Colonic mucosa (tissue), 4 donors: ENCODE results near the gene SPINK4. TPM values are rescaled to one million over a fixed set of nuclear protein-coding genes. Genes with fewer than 3 reads are reported as not detected.
A peak's percentile ranks its signal among the peaks of the same experiment; 100 is the strongest.

ENCODE experiments used
- DNase-seq: peaks from one replicate; pipeline ENCODE4 v3.0.0-alpha.2; 2020
- H3K27ac ChIP-seq: fragments of 200-600 bp; one replicate; pipeline ENCODE4 v1.8.0; 2021
- H3K27me3 ChIP-seq: fragments of 200-600 bp; one replicate; pipeline ENCODE4 v1.8.0; 2021
- H3K36me3 ChIP-seq: fragments of 200-600 bp; one replicate; pipeline ENCODE4 v1.8.0; 2021
- H3K4me1 ChIP-seq: fragments of 200-600 bp; one replicate; pipeline ENCODE4 v1.8.0; 2021; ENCODE audit warnings: mild to moderate bottlenecking
- H3K4me3 ChIP-seq: fragments of 200-600 bp; one replicate; pipeline ENCODE4 v1.8.0; 2021
- H3K9ac ChIP-seq, 2 donors: one replicate each; pipeline ENCODE4 v1.7.0; 2013; ENCODE audit warnings: control low read depth in 2 of 2, low read depth in 2 of 2, low read length in 2 of 2
- H3K9me3 ChIP-seq: fragments of 200-600 bp; one replicate; pipeline ENCODE4 v1.8.0; 2021
- intact Hi-C: fragments of 100-400 bp; cut with DNase I; formaldehyde crosslinking; loops from one replicate; pipeline ENCODE4 v1.14.1; 2022
- total RNA-seq, 2 donors: library from RNA; stranded (reverse); fragmentation: NEBNext Ultra II Directional in 1 of 2; extraction: Animal tissue kit (Norgen Biotek cat#: 25700) in 1 of 2; gene quantifications; one replicate each; pipeline ENCODE4 v1.2.1, GENCODE V29; 2021
- TF ChIP-seq, protein P1 (sequence below): fragments of 200-600 bp; IDR thresholded peaks from one replicate; pipeline ENCODE4 v1.8.0; 2022; ENCODE audit warnings: antibody characterized with exemption, mild to moderate bottlenecking
- donor health status: healthy.
- donor health status: DM: no; HTN: no; CAD: no.
- donor health status: DM: no; HTN: no; CAD: no.

The SPINK4 gene
- total RNA-seq, 2 donors from 2014 or later = 212 to 214 TPM

DNA sequence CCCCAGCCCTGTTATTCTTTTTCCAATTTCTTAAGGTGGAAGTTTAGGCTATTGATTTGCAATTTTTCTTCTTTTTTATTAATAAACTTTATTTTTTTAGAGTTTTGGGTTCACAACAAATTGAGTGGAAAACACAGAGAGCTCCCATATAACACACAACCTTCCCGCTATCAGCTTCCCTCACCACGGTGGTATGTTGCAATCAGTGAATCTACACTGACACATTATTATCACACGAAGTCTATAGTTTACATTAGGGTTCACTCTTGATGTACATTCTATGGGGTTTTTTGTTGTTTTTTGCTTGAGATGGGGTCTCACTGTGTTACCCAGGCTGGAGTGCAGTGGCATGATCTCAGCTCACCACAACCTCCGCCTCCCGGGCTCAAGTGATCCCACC is 45.5 kb downstream of the SPINK4 start:
- no peak overlapping the region for H3K27ac ChIP-seq
- TF ChIP-seq, protein P1, sequence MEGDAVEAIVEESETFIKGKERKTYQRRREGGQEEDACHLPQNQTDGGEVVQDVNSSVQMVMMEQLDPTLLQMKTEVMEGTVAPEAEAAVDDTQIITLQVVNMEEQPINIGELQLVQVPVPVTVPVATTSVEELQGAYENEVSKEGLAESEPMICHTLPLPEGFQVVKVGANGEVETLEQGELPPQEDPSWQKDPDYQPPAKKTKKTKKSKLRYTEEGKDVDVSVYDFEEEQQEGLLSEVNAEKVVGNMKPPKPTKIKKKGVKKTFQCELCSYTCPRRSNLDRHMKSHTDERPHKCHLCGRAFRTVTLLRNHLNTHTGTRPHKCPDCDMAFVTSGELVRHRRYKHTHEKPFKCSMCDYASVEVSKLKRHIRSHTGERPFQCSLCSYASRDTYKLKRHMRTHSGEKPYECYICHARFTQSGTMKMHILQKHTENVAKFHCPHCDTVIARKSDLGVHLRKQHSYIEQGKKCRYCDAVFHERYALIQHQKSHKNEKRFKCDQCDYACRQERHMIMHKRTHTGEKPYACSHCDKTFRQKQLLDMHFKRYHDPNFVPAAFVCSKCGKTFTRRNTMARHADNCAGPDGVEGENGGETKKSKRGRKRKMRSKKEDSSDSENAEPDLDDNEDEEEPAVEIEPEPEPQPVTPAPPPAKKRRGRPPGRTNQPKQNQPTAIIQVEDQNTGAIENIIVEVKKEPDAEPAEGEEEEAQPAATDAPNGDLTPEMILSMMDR = no peak
- no peaks in the 10 kb centered on the region for H3K36me3 ChIP-seq
- intact Hi-C loops = loop anchor here (5.0 kb wide), 1 partner anchor 177 kb away; no protein-coding TSS in a partner anchor
- no peak overlapping the region for H3K9ac ChIP-seq
- H3K4me3 ChIP-seq = no peak overlapping the region
- no peaks in the 10 kb centered on the region for H3K4me1 ChIP-seq
- DNase-seq = no peak
- no peaks in the 10 kb centered on the region for H3K9me3 ChIP-seq
- no peaks in the 10 kb centered on the region for H3K27me3 ChIP-seq

GRCh38 chr9:33287087-33287490 is 47.1 kb downstream of the SPINK4 start:
- intact Hi-C loops = loop anchor here (5.0 kb wide), 1 partner anchor 175 kb away; no protein-coding TSS in a partner anchor
- TF ChIP-seq, protein P1 = peak; percentile 65
- Histone ChIP-seq H3K9me3 (no peaks in the 10 kb centered on the region), H3K4me1 (peaks cover 5% of the 10 kb centered on the region), H3K9ac (no peak overlapping the region), H3K36me3 (no peaks in the 10 kb centered on the region), H3K27me3 (no peaks in the 10 kb centered on the region), H3K27ac (no peak overlapping the region), H3K4me3 (no peak overlapping the region)
- peak; percentile 69 for DNase-seq

GRCh38 chr9:33288235-33288634 is 48.3 kb downstream of the SPINK4 start:
- DNase-seq = no peak
- intact Hi-C loops = loop anchor here (5.0 kb wide), 1 partner anchor 174 kb away; no protein-coding TSS in a partner anchor
- TF ChIP-seq, protein P1 = no peak

DNA sequence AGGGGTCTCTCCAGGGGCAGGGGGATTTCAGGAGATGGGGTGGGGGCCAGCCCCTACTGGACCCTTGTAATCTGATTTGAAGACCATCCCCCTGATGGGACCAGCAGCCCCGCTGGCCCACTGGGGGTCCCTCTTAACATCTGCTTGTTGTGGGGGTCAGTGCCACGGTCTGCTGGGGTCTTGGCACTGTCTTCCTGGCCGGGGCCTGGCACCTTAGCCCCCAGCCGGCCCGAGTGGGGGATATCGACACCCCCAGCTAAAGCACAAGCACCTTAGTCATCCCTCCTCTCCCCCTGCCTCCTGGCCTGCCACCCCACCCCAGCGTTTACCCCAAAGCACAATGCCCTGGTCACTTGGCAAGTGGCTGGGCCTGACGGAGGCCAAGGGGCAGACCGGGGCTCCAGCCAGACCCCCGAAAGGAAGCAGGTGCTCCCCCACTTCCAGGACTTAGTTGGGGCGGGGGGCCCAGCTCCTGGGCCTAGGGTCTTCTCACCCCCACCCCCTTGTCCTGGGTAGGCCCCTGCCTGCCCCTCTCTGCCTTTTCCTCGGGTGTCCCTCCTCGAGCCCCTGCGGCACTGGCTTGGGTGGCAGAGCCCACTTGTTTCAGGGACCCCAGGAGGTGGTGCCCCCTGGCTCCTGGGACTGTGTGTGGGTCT is 49.0 kb downstream of the SPINK4 start:
- no peaks in the 10 kb centered on the region for H3K27me3 ChIP-seq
- H3K36me3 ChIP-seq = no peaks in the 10 kb centered on the region
- H3K27ac ChIP-seq = peak overlapping the region; percentile 97
- TF ChIP-seq, protein P1 = no peak
- H3K9ac ChIP-seq = peak overlapping the region in 1 of 2 donors; percentile 96
- H3K4me1 ChIP-seq = peaks cover 7% of the 10 kb centered on the region
- DNase-seq = no peak
- intact Hi-C loops = loop anchor here (5.0 kb wide), 1 partner anchor 173 kb away; no protein-coding TSS in a partner anchor
- H3K4me3 ChIP-seq = no peak overlapping the region
- H3K9me3 ChIP-seq = no peaks in the 10 kb centered on the region

More at GRCh38 chr9:33288235-33288634, 48.3 kb downstream of the SPINK4 start:
- Histone ChIP-seq H3K4me1 (peaks cover 7% of the 10 kb centered on the region), H3K4me3 (no peak overlapping the region), H3K27me3 (no peaks in the 10 kb centered on the region), H3K9me3 (no peaks in the 10 kb centered on the region), H3K27ac (no peak overlapping the region), H3K36me3 (no peaks in the 10 kb centered on the region), H3K9ac (no peak overlapping the region)

DNA sequence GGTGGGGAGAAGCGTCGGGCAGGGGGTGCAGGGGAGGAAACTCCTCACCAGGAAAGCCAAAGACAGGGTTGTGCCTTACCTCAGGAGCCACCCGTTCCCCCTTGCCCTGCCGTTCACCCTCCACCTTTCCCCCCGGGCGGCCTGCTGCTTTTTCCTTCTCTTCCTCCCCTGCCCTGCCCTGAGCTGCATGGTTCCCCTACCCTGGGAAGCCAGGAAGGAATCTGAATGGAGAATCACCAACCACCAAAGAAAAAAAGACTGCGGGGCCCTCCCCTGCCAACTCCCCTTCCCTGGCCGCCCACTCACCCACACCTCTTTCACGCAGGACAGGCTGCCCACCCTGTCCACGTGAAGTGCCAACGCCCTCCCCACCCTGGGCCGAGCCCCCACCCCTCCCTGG is 49.5 kb downstream of the SPINK4 start:
- H3K27me3 ChIP-seq = no peaks in the 10 kb centered on the region
- no peaks in the 10 kb centered on the region for H3K9me3 ChIP-seq
- peak overlapping the region; percentile 97 for H3K27ac ChIP-seq
- peak overlapping the region; percentile 72 to 96 for H3K9ac ChIP-seq
- H3K36me3 ChIP-seq = no peaks in the 10 kb centered on the region
- TF ChIP-seq, protein P1 = no peak
- H3K4me3 ChIP-seq = peak overlapping the region; percentile 78
- intact Hi-C loops = loop anchor here (5.0 kb wide), 1 partner anchor 173 kb away; no protein-coding TSS in a partner anchor
- DNase-seq = no peak
- peaks cover 7% of the 10 kb centered on the region for H3K4me1 ChIP-seq
